Measurements from ENCODE around the gene CEACAM6.

CEACAM6 gene

DNA sequence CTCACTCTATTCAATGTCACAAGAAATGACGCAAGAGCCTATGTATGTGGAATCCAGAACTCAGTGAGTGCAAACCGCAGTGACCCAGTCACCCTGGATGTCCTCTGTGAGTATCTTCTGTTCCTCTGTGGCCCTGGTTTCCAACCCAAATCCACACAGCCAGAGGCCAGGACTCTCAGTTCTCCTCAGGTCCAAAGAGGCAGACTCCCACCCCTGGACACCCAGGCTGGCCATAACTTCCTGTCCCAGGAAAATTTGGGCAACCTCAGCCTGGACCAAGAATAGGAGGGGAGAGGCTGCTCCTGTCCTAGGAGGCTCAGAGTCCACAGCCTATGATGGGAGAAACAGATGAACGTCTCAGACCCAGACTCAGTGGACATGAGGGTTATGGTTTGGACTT is 35.2 kb upstream of the CEACAM6 start:
- H3K27ac ChIP-seq (ENCODE audit: low read depth, low read length) = no peak overlapping the region
- no peak overlapping the region for H3K9ac ChIP-seq (ENCODE audit: low read depth, low read length)
- no peaks in the 10 kb centered on the region for H3K27me3 ChIP-seq (ENCODE audit: control insufficient read depth, insufficient read depth, low read length)
- no peaks in the 10 kb centered on the region for H3K4me1 ChIP-seq (ENCODE audit: control insufficient read depth, insufficient read depth, low read length)
- H3K9me3 ChIP-seq (ENCODE audit: control insufficient read depth, insufficient read depth, low read length) = peaks cover 36% of the 10 kb centered on the region
- no peak overlapping the region for H3K4me3 ChIP-seq (ENCODE audit: low read depth, low read length)
- H3K36me3 ChIP-seq (ENCODE audit: control insufficient read depth, insufficient read depth, low read length) = no peaks in the 10 kb centered on the region

- H3K27ac ChIP-seq (ENCODE audit: low read depth, low read length) = no peak overlapping the region
These were observed 28.8 kb upstream of the CEACAM6 start for GRCh38 chr19:41726493-41726892.

DNA sequence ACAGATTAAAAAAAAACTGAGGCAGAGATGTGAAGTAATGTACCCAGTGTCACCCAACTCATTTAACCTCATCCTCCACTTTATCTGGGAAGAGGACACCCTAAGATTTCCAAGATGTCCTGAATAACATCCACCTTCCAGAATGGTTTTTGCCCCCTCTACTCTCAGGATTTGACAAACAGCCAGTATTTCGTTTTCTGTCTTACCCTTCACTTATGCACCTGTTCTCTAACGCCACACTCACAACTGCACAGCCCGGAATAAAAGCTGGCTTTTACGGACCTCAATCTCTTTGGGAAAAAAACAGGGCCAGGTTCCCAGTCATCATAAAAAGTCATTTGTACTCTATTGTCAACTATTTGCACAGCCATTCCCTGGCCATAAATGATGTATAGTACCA is 21.2 kb upstream of the CEACAM6 start:
- Histone ChIP-seq H3K4me1 (ENCODE audit: control insufficient read depth, insufficient read depth, low read length) (no peaks in the 10 kb centered on the region), H3K27ac (ENCODE audit: low read depth, low read length) (no peak overlapping the region), H3K36me3 (ENCODE audit: control insufficient read depth, insufficient read depth, low read length) (no peaks in the 10 kb centered on the region), H3K4me3 (ENCODE audit: low read depth, low read length) (no peak overlapping the region), H3K27me3 (ENCODE audit: control insufficient read depth, insufficient read depth, low read length) (no peaks in the 10 kb centered on the region), H3K9me3 (ENCODE audit: control insufficient read depth, insufficient read depth, low read length) (no peaks in the 10 kb centered on the region; the same call in 1 of the 2 replicates), H3K9ac (ENCODE audit: low read depth, low read length) (no peak overlapping the region)

More at GRCh38 chr19:41726493-41726892, 28.8 kb upstream of the CEACAM6 start:
- no peak overlapping the region for H3K4me3 ChIP-seq (ENCODE audit: low read depth, low read length)
- H3K4me1 ChIP-seq (ENCODE audit: control insufficient read depth, insufficient read depth, low read length) = no peaks in the 10 kb centered on the region
- H3K27me3 ChIP-seq (ENCODE audit: control insufficient read depth, insufficient read depth, low read length) = no peaks in the 10 kb centered on the region
- H3K36me3 ChIP-seq (ENCODE audit: control insufficient read depth, insufficient read depth, low read length) = no peaks in the 10 kb centered on the region
- no peak overlapping the region for H3K9ac ChIP-seq (ENCODE audit: low read depth, low read length)
- peaks cover 11% of the 10 kb centered on the region for H3K9me3 ChIP-seq (ENCODE audit: control insufficient read depth, insufficient read depth, low read length)

- H3K9ac ChIP-seq (ENCODE audit: low read depth, low read length) = no peak overlapping the region
- no peak overlapping the region for H3K27ac ChIP-seq (ENCODE audit: low read depth, low read length)
- no peaks in the 10 kb centered on the region; the same call in 1 of the 2 replicates for H3K9me3 ChIP-seq (ENCODE audit: control insufficient read depth, insufficient read depth, low read length)
- no peaks in the 10 kb centered on the region for H3K36me3 ChIP-seq (ENCODE audit: control insufficient read depth, insufficient read depth, low read length)
- H3K4me3 ChIP-seq (ENCODE audit: low read depth, low read length) = no peak overlapping the region
- H3K27me3 ChIP-seq (ENCODE audit: control insufficient read depth, insufficient read depth, low read length) = no peaks in the 10 kb centered on the region
- H3K4me1 ChIP-seq (ENCODE audit: control insufficient read depth, insufficient read depth, low read length) = no peaks in the 10 kb centered on the region
These were observed 20.7 kb upstream of the CEACAM6 start for GRCh38 chr19:41734585-41734984.

DNA sequence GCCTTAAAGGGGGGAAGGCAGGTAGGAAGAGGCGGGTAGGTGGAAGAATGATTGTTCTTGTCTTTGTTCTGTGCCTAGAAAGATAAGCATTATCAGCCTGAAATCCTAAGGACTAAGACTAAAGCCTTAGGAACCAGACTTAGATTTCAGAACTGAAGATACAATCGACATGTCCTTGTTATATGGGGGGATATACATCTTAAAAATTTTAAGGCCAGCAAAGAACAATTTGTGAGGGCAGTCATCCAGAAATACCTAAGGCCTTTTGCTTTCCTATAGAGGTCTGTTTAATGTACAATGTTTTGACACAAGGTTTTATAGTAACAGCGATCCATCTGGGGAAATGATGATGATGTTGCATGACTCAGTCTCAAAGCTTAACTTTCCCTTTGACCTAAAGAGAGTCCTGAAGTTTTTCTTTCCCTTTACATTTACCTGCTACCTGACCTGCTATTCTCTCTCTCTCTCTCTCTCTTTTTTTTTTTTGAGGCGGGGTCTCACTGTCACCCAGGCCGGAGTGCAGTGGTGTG is 20.2 kb upstream of the CEACAM6 start:
- no peak overlapping the region for H3K9ac ChIP-seq (ENCODE audit: low read depth, low read length)
- H3K4me3 ChIP-seq (ENCODE audit: low read depth, low read length) = no peak overlapping the region
- H3K27me3 ChIP-seq (ENCODE audit: control insufficient read depth, insufficient read depth, low read length) = no peaks in the 10 kb centered on the region
- H3K36me3 ChIP-seq (ENCODE audit: control insufficient read depth, insufficient read depth, low read length) = no peaks in the 10 kb centered on the region
- no peaks in the 10 kb centered on the region; the same call in 1 of the 2 replicates for H3K9me3 ChIP-seq (ENCODE audit: control insufficient read depth, insufficient read depth, low read length)
- no peaks in the 10 kb centered on the region for H3K4me1 ChIP-seq (ENCODE audit: control insufficient read depth, insufficient read depth, low read length)
- no peak overlapping the region for H3K27ac ChIP-seq (ENCODE audit: low read depth, low read length)

DNA sequence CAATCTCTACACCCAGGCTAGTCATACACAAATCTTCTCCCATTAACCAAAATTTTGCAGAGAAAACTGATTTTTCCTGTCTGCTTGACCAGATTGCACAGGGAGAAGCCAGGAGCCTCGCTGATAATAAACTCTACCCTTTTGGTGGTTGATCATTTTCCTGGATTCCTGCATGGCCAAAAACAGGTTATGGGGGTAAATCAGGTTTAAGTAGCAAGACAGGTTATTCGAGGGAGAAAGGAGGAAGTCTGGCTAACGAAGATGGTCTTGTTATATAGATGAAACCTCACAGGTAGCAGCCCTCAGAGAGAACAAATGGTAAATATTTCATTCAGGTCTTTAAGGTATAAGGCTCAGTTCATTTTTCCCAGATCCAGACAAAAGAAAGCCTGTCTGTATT is 16.0 kb upstream of the CEACAM6 start:
- no peaks in the 10 kb centered on the region for H3K9me3 ChIP-seq (ENCODE audit: control insufficient read depth, insufficient read depth, low read length)
- H3K4me1 ChIP-seq (ENCODE audit: control insufficient read depth, insufficient read depth, low read length) = no peaks in the 10 kb centered on the region
- no peak overlapping the region for H3K9ac ChIP-seq (ENCODE audit: low read depth, low read length)
- no peaks in the 10 kb centered on the region for H3K36me3 ChIP-seq (ENCODE audit: control insufficient read depth, insufficient read depth, low read length)
- H3K4me3 ChIP-seq (ENCODE audit: low read depth, low read length) = no peak overlapping the region
- no peaks in the 10 kb centered on the region for H3K27me3 ChIP-seq (ENCODE audit: control insufficient read depth, insufficient read depth, low read length)
- no peak overlapping the region for H3K27ac ChIP-seq (ENCODE audit: low read depth, low read length)

DNA sequence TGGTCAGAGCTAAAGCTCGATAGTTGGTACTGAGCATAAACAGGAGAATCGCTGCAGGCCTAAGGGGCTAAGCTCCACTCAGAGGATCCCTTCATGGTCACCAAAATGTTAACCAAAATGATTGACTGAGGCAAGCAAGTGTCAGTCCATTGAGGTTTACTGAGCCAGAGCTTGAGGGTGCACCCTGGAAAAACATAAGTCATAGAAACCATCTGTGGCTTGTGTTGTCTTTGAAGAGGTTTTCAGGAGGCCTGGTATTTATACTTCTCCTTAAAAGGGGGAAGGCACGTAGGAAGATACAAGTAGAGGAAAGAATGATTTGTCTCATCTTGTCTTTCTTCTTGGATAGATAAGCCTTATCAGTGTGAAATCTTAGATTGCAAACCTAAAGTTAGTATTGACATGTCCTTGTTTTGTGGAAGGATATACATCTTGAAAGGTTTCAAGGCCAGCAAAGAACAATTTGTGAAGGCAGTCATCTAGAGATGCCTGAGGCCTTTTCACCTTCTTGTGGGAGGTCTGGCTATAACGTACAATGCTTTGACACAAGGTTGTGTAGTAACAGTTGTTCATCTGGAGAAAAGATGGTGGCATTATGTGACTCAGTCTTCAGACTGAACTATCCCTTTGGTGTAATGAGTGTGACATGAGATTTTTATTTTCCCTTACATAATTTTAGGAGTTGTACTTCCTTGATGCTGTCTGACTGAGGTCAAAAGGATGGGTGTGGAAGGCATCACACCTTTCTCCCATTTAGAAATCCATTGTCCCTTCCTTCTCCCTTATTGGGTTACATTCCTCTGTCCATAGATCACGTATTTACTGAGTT is 14.7 kb upstream of the CEACAM6 start:
- no peak overlapping the region for H3K4me3 ChIP-seq (ENCODE audit: low read depth, low read length)
- H3K36me3 ChIP-seq (ENCODE audit: control insufficient read depth, insufficient read depth, low read length) = no peaks in the 10 kb centered on the region
- no peak overlapping the region for H3K27ac ChIP-seq (ENCODE audit: low read depth, low read length)
- peaks cover under 1% of the 10 kb centered on the region for H3K27me3 ChIP-seq (ENCODE audit: control insufficient read depth, insufficient read depth, low read length)
- H3K9ac ChIP-seq (ENCODE audit: low read depth, low read length) = no peak overlapping the region
- no peaks in the 10 kb centered on the region for H3K4me1 ChIP-seq (ENCODE audit: control insufficient read depth, insufficient read depth, low read length)
- no peaks in the 10 kb centered on the region for H3K9me3 ChIP-seq (ENCODE audit: control insufficient read depth, insufficient read depth, low read length)

DNA sequence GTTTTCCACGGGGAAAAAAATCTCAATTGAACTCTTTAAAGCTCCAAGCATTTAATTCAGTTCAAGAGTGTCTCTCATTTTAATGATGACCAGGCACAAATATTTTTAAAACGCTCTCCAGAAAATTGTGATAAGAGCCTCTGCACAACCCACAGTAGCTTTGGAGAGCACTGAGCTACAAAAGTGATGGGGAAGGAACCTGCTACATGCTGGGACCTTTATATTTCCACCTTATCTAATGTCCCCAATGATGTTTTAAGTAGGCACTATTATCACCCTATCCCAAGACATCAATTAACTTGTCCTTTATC is 14.1 kb upstream of the CEACAM6 start:
- no peak overlapping the region for H3K4me3 ChIP-seq (ENCODE audit: low read depth, low read length)
- no peaks in the 10 kb centered on the region for H3K4me1 ChIP-seq (ENCODE audit: control insufficient read depth, insufficient read depth, low read length)
- H3K9me3 ChIP-seq (ENCODE audit: control insufficient read depth, insufficient read depth, low read length) = no peaks in the 10 kb centered on the region
- H3K27me3 ChIP-seq (ENCODE audit: control insufficient read depth, insufficient read depth, low read length) = peaks cover 6% of the 10 kb centered on the region
- no peak overlapping the region for H3K27ac ChIP-seq (ENCODE audit: low read depth, low read length)
- H3K36me3 ChIP-seq (ENCODE audit: control insufficient read depth, insufficient read depth, low read length) = no peaks in the 10 kb centered on the region
- H3K9ac ChIP-seq (ENCODE audit: low read depth, low read length) = no peak overlapping the region

GRCh38 chr19:41744850-41745249 is 10.5 kb upstream of the CEACAM6 start:
- H3K9ac ChIP-seq (ENCODE audit: low read depth, low read length) = no peak overlapping the region
- peaks cover 22% of the 10 kb centered on the region for H3K27me3 ChIP-seq (ENCODE audit: control insufficient read depth, insufficient read depth, low read length)

DNA sequence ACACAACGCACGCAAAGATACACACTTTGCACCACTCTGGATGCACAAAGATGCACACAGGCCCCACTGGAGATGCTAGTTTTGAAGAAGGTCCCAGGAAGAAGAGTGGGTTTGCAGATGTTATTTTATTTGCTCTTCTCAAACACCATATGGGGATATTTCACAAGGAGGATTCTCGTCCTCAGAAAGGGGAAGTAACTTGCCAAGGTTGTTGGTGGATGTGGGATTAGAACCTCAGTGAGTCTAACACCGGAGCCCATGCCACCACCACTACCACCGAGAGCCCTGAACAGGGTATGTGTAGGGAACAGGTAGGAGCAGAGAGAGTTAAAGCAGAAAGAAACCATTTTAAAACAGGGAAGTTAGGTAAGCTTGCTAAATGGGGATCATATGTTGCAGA is 9.6 kb upstream of the CEACAM6 start:
- Histone ChIP-seq H3K27ac (ENCODE audit: low read depth, low read length) (no peak overlapping the region), H3K27me3 (ENCODE audit: control insufficient read depth, insufficient read depth, low read length) (peaks cover 22% of the 10 kb centered on the region), H3K36me3 (ENCODE audit: control insufficient read depth, insufficient read depth, low read length) (no peaks in the 10 kb centered on the region), H3K4me1 (ENCODE audit: control insufficient read depth, insufficient read depth, low read length) (no peaks in the 10 kb centered on the region), H3K4me3 (ENCODE audit: low read depth, low read length) (no peak overlapping the region), H3K9ac (ENCODE audit: low read depth, low read length) (no peak overlapping the region), H3K9me3 (ENCODE audit: control insufficient read depth, insufficient read depth, low read length) (no peaks in the 10 kb centered on the region)

More at GRCh38 chr19:41744850-41745249, 10.5 kb upstream of the CEACAM6 start:
- Histone ChIP-seq H3K4me1 (ENCODE audit: control insufficient read depth, insufficient read depth, low read length) (no peaks in the 10 kb centered on the region), H3K4me3 (ENCODE audit: low read depth, low read length) (no peak overlapping the region), H3K36me3 (ENCODE audit: control insufficient read depth, insufficient read depth, low read length) (no peaks in the 10 kb centered on the region), H3K27ac (ENCODE audit: low read depth, low read length) (no peak overlapping the region), H3K9me3 (ENCODE audit: control insufficient read depth, insufficient read depth, low read length) (no peaks in the 10 kb centered on the region)

DNA sequence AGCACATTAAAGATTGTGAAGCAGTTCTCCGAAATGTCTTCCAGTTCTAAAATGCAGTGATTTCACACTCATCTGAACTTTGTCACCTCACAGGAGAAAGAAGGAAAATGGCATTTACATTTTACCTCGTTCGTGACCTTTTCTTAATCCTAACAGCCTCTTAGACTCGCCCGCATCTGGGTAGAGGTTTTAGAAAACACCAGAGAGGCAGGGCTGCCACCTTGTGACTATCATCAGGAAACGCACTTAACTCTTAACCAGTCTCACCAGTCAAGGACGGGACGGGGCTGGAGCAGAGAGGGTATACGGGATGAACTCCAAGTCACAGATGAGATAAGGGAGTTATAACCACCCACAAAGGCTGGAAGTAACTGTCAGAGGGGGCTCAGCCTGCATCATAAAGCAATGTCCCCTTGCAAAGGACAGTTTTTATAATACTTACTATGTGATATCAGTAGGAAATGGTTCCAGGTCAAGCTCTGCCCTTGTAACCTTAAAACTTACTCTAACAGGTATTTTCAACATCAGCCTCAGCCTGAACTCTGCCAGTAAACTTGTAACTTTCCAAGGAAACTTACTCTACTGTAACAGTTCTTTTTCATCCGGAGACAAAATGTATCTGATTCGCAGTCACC is 8.6 kb upstream of the CEACAM6 start:
- no peaks in the 10 kb centered on the region for H3K9me3 ChIP-seq (ENCODE audit: control insufficient read depth, insufficient read depth, low read length)
- no peak overlapping the region for H3K9ac ChIP-seq (ENCODE audit: low read depth, low read length)
- peaks cover 22% of the 10 kb centered on the region for H3K27me3 ChIP-seq (ENCODE audit: control insufficient read depth, insufficient read depth, low read length)
- no peak overlapping the region for H3K4me3 ChIP-seq (ENCODE audit: low read depth, low read length)
- no peaks in the 10 kb centered on the region for H3K36me3 ChIP-seq (ENCODE audit: control insufficient read depth, insufficient read depth, low read length)
- no peaks in the 10 kb centered on the region for H3K4me1 ChIP-seq (ENCODE audit: control insufficient read depth, insufficient read depth, low read length)
- H3K27ac ChIP-seq (ENCODE audit: low read depth, low read length) = no peak overlapping the region
